GM21367 (cell line): Measurements from ENCODE around the gene ELF1.

ENCODE experiments used
- ATAC-seq: cut with Tn5 transposase; IDR thresholded peaks from one replicate; pipeline ENCODE4 v1.9.1; 2021; ENCODE audit not compliant: unreplicated experiment

ELF1 gene

DNA sequence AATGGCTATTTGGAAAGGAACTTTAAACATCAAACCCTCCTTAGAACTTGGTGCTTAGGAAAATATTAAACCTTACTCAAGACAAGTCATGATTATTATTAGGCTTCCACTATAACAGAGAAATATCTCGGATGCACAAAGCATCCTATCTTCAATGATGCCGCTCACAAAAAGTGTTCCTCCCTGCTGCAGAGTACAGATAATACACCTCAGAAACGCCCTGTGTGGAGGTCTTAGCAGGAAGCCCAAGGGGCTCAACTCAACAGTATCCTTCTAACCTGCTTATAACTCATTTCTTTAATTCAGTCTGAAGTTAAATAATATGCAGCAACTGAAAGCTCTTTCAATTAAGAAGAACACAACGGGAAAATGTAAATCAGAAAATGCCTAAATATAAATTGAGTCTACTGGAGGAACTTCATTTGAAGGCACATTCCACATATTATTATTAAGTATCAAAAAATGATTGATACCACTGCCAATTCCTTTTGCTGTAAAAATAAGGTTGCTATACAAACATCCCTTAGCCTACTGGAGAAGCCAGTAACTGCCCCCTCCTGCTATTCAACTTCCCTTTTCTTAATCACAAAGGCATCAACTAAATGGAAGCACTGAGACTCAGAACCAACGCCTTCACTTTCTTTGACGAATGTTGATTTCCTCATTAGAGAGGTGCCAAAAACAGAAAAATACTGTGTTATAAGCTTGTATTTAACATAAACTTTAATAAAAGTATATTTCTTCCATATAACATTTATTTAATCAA, 12.0 kb downstream of the ELF1 start:
- no peak for ATAC-seq

DNA sequence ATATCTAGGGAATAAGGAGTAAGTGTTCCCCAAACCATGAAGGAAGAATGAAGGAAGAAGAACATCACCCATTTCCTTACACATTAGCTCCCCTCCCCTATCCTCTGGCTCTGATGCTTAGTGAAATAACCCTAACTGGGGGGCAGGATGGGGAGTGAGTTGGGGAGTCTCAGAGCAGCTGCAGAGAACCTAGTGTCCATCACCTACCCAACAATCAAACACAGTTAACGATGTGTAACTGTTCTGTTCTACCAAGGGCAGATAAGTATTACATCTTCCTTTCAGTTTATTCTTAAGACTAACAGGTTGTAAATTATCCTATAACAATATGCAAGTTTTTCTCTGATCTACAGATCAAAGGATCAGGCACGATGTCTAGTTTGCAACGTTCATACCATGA, 12.8 kb downstream of the ELF1 start:
- ATAC-seq, result no peak

DNA sequence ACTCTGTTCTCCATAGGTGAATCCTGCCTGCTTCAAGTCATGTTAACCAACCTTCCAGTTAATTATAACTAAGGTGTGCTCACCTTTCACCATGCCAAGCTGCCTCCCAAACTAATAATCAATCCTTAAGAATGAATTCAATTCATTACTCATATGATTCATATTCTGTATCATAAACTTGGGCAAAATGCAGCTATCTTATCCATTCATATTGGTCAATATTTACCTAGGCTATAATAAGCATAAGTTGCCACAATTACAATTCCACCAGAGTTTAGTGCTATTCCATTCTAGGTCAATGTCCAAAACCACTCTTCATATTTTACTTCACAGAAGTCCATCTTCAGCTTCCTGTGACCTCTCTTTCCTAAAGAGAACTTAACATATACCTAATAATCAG, 13.4 kb downstream of the ELF1 start:
- ATAC-seq, result no peak

DNA sequence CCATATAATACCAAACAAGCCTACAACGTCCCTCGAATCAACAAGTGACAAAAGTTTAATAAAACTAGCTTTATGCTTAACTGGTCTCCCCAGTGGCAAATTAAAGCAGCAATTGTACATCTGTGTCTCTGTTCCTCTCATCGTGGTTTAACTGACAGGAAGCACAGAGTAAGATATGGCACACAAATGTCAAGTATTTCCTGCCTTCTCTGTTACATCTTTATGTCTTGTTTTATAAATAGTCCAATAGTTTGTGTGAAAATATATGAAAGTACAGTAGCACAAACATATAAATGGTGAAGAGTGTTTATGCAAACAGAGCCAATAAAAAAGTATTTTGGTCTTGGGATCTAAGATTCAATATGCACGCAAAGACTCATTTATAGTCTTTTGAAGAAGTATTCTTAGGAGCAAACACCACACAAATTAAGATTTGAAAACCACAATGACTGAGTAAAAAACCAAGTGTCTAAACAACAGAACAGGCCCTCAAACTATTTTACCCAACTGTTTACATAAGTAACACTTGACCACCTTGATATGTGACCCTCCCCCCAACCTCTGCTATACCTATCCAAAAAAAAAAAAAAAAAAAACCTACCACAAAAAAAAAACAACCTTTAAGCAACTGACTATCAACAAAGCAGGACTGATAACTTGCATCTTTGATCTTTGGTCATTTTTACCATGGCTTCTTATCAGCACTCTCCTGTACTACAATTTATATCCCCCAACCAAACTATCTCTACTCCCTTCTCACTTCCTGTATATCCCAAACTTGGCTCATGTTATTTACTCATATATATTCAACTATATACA, 14.0 kb downstream of the ELF1 start:
- peak; percentile 65 for ATAC-seq

DNA sequence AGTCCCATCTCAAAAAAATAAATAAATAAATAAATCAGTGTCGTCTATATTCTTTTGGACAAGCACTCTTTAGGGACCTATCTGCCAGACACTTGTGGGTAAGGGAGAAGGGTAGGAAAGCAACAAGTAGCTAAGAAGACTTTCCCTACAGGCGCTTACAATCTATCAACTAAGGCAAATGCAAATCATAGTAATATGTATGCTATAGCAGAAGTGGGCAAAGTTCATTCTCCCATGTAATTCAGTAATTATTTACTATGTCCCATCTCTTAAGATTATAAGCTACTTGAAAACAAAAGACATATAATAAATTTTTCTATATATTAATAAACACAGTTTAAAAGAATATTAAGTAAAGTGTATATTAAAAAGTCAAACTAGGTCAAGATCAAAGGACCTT, 16.5 kb downstream of the ELF1 start:
- no peak for ATAC-seq

DNA sequence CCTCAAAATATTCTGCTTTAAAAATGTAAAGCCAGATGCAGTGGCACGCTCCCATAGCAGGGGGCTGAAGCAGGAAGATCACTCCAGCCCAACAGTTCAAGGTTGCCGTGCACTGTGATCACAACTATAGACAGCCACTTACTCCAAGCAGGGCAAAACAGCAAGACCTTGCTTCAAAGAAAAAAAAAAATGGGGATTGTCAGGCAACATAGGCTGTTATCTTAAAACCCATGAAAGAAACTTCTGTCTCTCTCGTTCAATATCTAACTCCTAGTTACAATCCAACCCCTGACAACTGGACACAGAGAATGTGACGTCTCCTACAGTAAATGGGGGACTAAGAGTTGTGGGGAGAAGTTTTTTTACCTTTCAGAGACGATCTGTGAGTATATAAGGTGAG, 17.4 kb downstream of the ELF1 start:
- no peak for ATAC-seq

DNA sequence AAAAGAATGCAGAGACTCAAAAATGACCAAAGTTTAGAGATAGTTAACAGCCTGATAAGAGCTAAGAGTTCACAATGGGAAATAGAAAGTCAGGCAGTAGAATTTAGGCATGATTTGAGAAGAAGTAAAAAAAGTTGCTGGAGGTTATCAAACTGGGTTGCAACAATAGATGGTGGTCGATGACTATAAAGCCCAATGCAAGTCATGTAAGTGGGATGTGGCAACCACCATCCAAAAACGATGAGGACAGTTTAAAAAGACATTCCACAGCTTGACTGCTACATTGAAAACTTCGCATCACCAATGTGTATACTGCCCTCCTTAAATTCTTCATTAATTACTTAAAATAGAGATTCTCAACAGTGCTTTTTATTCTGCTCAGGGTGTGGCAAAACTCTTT, 19.7 kb downstream of the ELF1 start:
- no peak for ATAC-seq

DNA sequence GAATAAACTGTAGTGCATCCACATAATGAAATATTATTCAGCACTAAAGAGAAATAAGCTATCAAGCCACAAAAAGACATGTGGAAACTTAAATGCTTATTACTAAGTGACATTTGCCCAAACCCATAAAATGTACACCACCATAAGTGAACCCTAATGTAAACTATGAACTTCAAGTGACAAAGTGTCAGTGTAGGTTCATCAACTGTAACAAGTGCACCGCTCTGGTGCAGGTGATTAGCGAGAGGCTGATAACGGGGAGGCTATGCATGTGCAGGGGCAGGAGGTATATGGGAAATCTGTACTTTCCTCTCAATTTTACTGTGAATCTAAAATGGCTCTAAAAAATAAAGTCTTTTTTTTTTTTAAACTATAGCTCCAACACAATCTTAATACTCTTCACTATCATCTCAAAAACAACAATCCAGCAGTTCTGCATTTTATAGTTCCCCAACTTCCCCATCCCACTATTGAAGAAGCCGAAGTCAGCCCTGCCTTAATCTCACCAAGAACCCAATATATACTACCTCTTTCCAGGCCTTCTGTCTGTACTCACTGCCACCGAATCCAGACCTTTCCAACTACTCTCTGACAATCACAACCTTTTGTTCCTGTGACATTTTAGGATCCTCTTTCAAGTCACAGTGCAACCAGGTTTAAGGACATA, 22.6 kb downstream of the ELF1 start:
- ATAC-seq, result no peak

DNA sequence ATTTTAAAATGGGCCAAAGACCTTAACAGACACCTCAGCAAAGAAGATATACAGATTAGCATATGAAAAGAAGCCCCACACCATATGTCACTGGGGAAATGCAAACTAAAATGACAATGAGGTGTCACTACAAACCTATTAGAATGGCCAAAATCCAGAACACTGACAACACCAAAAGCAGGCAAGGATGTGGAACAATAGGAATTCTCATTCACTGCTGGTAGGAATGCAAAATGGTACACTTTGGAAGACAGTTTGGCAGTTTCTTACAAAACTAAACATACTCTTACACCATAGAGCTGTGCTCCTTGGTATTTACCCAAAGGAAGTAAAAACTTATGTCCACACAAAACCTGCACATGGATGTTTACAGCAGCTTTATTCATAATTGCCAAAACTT, 23.1 kb downstream of the ELF1 start:
- ATAC-seq, result no peak

DNA sequence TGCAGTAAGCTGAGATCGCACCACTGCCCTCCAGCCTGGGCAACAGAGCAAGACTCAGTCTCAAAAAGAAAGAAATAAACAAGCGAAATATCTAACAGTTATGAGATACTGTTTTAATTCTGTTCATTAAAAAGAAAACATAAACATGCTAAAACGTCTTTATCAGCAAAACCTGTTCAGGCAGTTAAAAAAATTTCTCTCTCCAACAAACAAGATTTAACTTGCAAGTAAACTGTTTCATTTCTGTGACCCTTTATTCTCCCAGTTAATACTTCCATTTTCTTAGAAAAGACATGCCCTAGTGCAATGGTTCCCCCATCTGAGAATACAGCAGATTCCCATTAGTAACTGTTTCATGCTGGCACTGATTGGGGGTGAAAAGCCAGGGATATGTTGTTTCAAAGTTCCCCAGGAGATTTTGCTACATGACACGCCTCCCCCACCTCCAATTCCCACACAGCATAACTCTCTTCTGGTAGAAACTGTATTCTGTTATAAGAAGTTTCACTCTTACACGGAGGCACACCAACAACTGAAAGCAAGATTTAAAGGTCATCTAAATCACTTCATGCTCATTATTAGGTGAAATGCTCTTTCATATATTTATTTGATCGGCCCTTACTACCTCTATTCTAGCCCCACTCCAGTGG, 24.4 kb downstream of the ELF1 start:
- peak; percentile 72 for ATAC-seq

DNA sequence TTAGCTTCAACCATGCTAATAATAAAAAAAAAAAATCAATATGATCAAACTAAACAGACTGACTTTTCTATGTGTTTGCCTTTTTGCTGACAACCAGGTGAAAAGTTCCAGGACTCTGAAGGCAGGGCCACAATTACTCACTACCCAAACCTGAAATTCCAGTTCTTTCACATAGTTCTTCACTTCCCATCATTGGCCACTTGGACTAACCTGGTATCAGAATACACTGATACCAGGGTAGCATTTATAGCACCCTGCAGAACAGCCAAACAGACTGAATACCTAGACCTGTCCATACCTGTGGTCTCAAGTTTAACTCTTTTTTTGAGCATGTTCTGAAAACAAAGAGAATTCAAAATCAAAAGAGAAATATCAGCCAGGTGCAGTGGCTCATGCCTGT, 25.1 kb downstream of the ELF1 start:
- no peak for ATAC-seq

DNA sequence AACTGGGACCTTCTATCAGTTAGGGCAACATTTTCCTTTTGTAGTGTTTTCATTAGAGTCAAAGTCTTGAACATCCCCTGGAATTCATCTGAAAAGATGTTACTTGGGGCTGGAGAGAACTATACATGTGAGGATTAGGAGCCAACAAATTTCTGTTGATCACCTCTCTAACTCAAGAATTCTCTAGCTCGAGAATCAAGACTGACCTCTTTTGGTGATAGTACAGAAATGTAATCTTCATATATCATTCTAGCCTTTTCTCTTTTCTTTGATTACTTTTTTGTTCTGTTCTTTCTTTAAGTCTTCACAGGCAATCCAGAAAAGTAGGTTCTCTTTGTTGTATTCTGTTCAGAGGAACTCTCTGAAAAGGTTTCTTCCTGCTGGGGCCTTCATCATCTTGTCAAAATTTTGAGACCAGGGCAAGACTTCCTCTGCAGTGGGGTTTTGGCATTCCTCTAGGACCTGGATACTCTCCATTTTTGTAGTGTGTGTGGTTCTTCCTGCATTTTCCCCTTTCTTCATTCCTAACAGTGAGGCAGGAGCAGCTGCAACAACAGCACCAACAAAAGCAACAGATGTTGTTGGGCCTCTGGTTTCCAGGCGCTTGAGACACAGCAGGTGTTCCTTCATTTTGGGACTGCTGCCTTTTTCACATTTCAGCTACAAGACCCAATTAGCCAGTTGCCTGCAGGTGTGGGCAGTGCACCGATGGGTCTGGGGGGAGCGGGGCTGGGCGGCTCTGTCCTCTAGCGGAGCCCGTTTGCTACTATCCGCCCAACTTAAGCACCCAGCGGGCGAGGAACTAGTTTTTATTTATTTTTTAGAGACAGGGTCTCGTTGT, 26.2 kb downstream of the ELF1 start:
- ATAC-seq, result no peak

DNA sequence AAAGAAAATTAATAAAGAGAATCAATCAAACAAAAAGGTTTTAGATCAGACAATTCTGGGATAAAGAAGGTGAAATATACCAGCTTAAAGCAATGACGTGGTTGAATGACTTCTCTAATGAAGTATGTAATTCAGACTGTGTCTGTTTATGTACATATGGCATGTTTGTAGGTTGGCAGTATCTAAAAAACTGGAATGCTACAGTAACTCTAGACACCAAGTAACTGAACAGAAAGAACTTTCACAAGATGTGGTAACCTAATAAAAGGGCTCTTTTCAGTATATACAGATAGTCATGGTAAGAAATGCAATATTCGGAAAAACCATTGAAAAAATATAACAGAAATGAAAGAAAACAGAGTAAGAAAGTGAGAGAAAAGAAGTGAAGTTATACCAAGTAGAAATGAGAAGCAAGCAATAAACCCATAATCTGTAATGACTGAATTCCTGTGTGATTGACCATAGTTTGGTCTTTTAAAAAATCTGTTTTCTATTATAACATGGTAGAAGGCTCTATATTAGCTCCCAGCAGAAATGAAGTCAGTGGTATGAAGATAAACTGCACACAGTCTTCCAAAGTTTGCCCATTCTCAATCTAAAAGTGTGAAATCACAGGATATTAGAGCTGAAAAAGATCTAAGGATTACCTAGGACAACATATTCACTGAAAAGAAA, 31.4 kb downstream of the ELF1 start:
- ATAC-seq, result no peak

DNA sequence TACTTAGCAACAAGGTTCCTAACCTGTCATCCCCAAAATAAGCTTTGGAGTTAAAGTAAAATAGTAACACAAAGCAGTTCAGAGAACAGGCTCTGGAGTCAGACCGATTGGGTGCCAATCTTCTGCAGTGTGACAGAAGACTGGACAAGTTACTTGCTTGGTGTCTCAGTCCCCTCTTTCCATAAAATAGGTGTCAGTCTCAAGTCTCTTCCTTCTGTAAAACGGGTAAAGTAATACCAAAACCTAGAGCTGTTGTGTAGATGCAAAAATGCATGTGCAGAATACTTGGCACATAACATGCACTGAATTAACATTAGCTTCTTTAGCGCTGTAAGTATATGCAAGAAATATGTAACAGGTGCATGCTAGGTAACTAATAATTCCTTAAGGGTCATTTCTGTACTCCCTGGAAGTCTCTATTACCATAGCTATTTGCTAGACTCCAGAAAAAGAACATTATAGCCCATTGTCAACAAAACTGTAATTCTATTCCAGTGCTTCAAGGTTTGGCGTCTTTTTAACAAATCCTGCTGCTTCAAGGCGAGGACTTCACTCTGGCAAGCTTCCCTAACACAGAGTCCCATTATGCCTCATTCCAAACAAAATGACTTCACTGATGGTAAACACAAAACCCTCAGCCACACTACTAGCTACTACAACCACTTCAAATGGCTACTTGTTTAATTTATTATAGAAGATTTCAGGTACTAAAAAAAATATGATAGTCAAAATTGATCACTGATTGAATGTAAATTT, 32.8 kb downstream of the ELF1 start:
- ATAC-seq, result no peak

DNA sequence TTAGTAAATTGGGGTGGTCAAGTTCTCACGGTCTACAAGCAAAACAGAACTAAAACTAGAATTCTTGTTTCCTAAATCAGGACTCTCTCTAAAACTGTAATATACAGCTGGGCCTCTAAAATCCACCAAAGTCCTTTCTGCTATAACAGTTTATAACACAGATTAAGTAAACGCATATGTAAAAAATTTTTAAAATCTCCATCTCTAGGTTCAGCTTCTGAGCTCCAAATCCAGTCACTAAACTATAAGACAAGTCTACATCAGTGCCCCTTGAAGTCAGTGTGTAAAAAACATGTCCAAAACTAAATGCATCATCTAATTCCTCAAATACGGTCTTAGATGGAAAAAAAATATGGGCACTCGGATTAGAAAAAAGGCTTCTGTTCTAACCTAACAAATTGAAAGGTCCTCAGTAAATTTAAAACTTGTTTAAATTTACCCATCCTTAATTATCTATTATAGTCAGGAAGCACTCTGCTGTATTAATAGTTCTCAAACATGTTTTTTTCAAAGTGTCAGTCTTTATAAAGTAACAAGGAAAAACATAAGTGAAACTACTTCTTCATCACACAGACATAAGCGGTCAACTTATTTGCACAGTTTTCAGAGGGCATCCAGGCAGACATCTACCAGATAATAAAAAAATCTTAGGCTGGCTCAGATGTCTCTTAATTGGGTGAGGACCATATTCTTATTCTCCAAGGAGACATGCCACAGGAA, 33.6 kb downstream of the ELF1 start:
- ATAC-seq, result no peak

DNA sequence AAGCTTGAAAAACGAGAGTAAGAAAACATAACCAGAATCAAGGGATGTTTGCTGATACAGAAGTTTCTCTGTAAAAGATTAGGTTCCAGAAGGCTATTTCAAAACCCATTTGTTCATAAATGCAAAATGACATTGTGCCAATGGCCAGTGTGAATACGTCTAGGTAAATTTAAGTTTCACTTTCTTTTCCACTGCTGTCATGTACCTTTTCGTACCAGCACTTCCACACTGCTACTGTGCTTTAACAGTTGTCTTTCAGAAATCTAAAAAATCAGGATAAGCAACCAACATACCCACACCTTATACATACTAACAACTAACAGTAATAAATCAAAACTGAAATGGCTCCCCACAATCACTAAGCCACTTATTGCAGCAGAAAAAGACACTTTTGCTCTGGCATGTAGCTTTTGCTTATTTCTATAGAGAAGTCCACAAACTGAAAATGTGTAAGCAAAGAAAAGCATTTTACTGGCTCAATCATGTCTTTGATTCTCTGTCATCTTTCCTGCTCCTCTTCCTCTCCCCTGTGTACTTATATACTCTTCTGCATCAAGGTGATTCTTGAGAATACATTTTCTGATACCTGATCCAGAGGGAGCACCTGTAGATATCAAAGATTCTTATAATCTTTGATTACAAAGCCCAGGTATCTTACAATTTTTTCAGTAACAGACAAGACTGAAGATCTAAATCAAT, 34.3 kb downstream of the ELF1 start:
- peak; percentile 35 for ATAC-seq

DNA sequence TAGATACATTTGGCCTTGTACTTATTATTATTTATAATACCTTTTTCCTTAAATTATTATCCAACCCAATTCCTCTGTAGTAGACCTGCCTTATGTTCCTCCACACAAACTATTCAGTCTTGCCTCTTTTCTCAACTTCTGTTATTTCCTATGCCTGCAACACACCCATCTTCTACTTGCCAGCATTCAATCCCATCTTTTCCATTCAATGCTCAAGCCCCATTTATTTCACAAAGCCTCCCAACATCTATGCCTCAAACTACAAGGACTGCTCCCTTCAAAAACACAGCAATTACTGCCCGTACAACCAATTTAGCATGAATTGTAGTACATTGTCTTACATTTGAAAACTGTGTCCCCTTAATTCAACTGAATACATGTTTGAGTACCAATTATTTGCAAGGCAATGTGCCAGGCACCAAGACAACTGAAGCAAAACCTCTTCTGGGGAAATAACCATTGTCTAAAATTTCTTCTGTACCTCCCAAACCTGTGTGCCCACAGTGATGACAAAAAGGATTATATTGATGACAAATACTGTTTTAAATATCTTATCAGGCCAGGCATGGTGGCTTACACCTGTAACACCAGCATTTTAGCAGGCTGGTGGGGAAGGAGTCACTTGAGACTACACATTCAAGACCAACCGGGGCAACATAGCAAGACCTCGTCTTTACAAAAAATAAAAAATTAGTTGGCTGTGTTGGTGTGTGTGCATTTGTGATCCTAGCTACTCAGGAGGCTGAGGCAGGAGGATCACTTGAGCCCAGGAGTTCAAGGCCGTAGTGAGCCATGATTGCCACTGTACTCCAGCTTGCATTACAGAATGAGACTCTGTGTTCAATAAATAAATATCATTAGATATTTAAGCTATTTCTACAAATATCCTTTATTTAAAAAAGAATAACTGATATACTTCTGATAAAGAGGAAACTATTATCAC, 35.1 kb downstream of the ELF1 start:
- ATAC-seq, result no peak
